Measurements from ENCODE around the gene LHFPL6. TPM values are rescaled to one million over a fixed set of nuclear protein-coding genes. Genes with fewer than 3 reads are reported as not detected.

Gene LHFPL6
- total RNA-seq, 2 donors from 2014 or later = 0.53 to 2.8 TPM

GRCh38 chr13:39516096-39516495 lies 86.9 kb downstream of the LHFPL6 start:
- no peak overlapping the region for H3K4me3 ChIP-seq (ENCODE audit: low read length)
- 88 to 94% methylated on average over 6 of the region's 6 CpGs for WGBS, 2 experiments (ENCODE audit: insufficient coverage in 1 of 2, insufficient read length in 1 of 2)
- Mint-ChIP-seq H3K27me3 (ENCODE audit: insufficient read depth) (peaks cover 87% of the 10 kb centered on the region), H3K36me3 (ENCODE audit: low read depth) (no peaks in the 10 kb centered on the region), H3K4me3 (no peak overlapping the region), H3K4me1 (peaks cover 17% of the 10 kb centered on the region), H3K9me3 (no peaks in the 10 kb centered on the region), H3K27ac (no peak overlapping the region)
- H3K4me1 ChIP-seq (ENCODE audit: control insufficient read depth, insufficient read depth, low read length) = peaks cover 9% of the 10 kb centered on the region
- H3K9ac ChIP-seq (ENCODE audit: extremely low read depth, low read length, poor library complexity, severe bottlenecking) = no peak overlapping the region
- H3K27ac ChIP-seq (ENCODE audit: low read depth, low read length) = no peak overlapping the region
- H3K27me3 ChIP-seq (ENCODE audit: control insufficient read depth, insufficient read depth, low read length, poor library complexity, severe bottlenecking) = peaks cover 94% of the 10 kb centered on the region
- DNase-seq = no peak
- H3K36me3 ChIP-seq (ENCODE audit: control insufficient read depth, insufficient read depth, low read length) = no peaks in the 10 kb centered on the region
- H3K9me3 ChIP-seq (ENCODE audit: control insufficient read depth, low read length) = no peaks in the 10 kb centered on the region
- TF ChIP-seq CTCF (conservative IDR thresholded peaks at IDR 0.05) = no peak

GRCh38 chr13:39515224-39515714 lies 87.7 kb downstream of the LHFPL6 start:
- Mint-ChIP-seq H3K9me3 (no peaks in the 10 kb centered on the region), H3K4me1 (peaks cover 18% of the 10 kb centered on the region), H3K27ac (no peak overlapping the region), H3K36me3 (ENCODE audit: low read depth) (no peaks in the 10 kb centered on the region), H3K4me3 (no peak overlapping the region), H3K27me3 (ENCODE audit: insufficient read depth) (peaks cover 85% of the 10 kb centered on the region)
- no peak overlapping the region for H3K9ac ChIP-seq (ENCODE audit: extremely low read depth, low read length, poor library complexity, severe bottlenecking)
- no peaks in the 10 kb centered on the region for H3K36me3 ChIP-seq (ENCODE audit: control insufficient read depth, insufficient read depth, low read length)
- DNase-seq = no peak
- 48 to 71% methylated on average over 1 to 6 of the region's 7 CpGs for WGBS, 2 experiments (ENCODE audit: insufficient coverage in 1 of 2, insufficient read length in 1 of 2)
- no peak overlapping the region for H3K27ac ChIP-seq (ENCODE audit: low read depth, low read length)
- peaks cover 9% of the 10 kb centered on the region for H3K4me1 ChIP-seq (ENCODE audit: control insufficient read depth, insufficient read depth, low read length)
- no peak overlapping the region for H3K4me3 ChIP-seq (ENCODE audit: low read length)
- peaks cover 88% of the 10 kb centered on the region for H3K27me3 ChIP-seq (ENCODE audit: control insufficient read depth, insufficient read depth, low read length, poor library complexity, severe bottlenecking)
- H3K9me3 ChIP-seq (ENCODE audit: control insufficient read depth, low read length) = no peaks in the 10 kb centered on the region
- no peak for TF ChIP-seq CTCF (conservative IDR thresholded peaks at IDR 0.05)

- no peak overlapping the region for H3K27ac ChIP-seq (ENCODE audit: low read depth, low read length)
- 88 to 97% methylated on average over 1 to 6 of the region's 6 CpGs for WGBS, 2 experiments (ENCODE audit: insufficient coverage in 1 of 2, insufficient read length in 1 of 2)
- no peaks in the 10 kb centered on the region for H3K36me3 ChIP-seq (ENCODE audit: control insufficient read depth, insufficient read depth, low read length)
- Mint-ChIP-seq H3K9me3 (peaks cover 2% of the 10 kb centered on the region), H3K27ac (no peak overlapping the region), H3K27me3 (ENCODE audit: insufficient read depth) (peaks cover 72% of the 10 kb centered on the region), H3K36me3 (ENCODE audit: low read depth) (no peaks in the 10 kb centered on the region), H3K4me1 (peaks cover 23% of the 10 kb centered on the region), H3K4me3 (no peak overlapping the region)
- no peaks in the 10 kb centered on the region for H3K9me3 ChIP-seq (ENCODE audit: control insufficient read depth, low read length)
- no peak for DNase-seq
- H3K4me3 ChIP-seq (ENCODE audit: low read length) = no peak overlapping the region
- H3K9ac ChIP-seq (ENCODE audit: extremely low read depth, low read length, poor library complexity, severe bottlenecking) = no peak overlapping the region
- H3K4me1 ChIP-seq (ENCODE audit: control insufficient read depth, insufficient read depth, low read length) = peaks cover 9% of the 10 kb centered on the region
- peaks cover 70% of the 10 kb centered on the region for H3K27me3 ChIP-seq (ENCODE audit: control insufficient read depth, insufficient read depth, low read length, poor library complexity, severe bottlenecking)
- TF ChIP-seq CTCF (conservative IDR thresholded peaks at IDR 0.05) = no peak
Observed at GRCh38 chr13:39512687-39513086, 90.3 kb downstream of the LHFPL6 start.
